ENCODE data around the gene ORM2.

- TF ChIP-seq TAF1 (IDR thresholded peaks at IDR 0.05; ENCODE audit: borderline replicate concordance, low read depth, low read length) (no peak), POLR2AphosphoS5 (IDR thresholded peaks at IDR 0.05; ENCODE audit: low read depth, low read length) (no peak; the same call in 1 of the 2 replicates)
Measured at GRCh38 chr9:114371973-114372917, 42.6 kb downstream of the ORM2 start.
